Measurements from ENCODE around the gene SLC24A3. TPM values are rescaled to one million over a fixed set of nuclear protein-coding genes. Genes with fewer than 3 reads are reported as not detected.
"Not testable (repeated sequence)": the region's sequence is repeated elsewhere in the genome, so short reads cannot be mapped to it uniquely, and the experiment has no call there.

Gene SLC24A3
- total RNA-seq, 1 donor from 2014 or later = 0.08 TPM

- no peak for DNase-seq (ENCODE audit: low read depth)
- H3K27me3 ChIP-seq (ENCODE audit: control insufficient read depth, insufficient read depth, low read length) = no peaks in the 10 kb centered on the region
- TF ChIP-seq, protein P1, sequence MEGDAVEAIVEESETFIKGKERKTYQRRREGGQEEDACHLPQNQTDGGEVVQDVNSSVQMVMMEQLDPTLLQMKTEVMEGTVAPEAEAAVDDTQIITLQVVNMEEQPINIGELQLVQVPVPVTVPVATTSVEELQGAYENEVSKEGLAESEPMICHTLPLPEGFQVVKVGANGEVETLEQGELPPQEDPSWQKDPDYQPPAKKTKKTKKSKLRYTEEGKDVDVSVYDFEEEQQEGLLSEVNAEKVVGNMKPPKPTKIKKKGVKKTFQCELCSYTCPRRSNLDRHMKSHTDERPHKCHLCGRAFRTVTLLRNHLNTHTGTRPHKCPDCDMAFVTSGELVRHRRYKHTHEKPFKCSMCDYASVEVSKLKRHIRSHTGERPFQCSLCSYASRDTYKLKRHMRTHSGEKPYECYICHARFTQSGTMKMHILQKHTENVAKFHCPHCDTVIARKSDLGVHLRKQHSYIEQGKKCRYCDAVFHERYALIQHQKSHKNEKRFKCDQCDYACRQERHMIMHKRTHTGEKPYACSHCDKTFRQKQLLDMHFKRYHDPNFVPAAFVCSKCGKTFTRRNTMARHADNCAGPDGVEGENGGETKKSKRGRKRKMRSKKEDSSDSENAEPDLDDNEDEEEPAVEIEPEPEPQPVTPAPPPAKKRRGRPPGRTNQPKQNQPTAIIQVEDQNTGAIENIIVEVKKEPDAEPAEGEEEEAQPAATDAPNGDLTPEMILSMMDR (IDR thresholded peaks at IDR 0.05; ENCODE audit: insufficient read depth, low read length, poor library complexity, severe bottlenecking) = no peak
- H3K36me3 ChIP-seq (ENCODE audit: control insufficient read depth, insufficient read depth, low read length) = no peaks in the 10 kb centered on the region
- no peak overlapping the region for H3K4me3 ChIP-seq (ENCODE audit: low read depth, low read length)
Observed at GRCh38 chr20:19631410-19631809, 419.0 kb downstream of the SLC24A3 start.

DNA sequence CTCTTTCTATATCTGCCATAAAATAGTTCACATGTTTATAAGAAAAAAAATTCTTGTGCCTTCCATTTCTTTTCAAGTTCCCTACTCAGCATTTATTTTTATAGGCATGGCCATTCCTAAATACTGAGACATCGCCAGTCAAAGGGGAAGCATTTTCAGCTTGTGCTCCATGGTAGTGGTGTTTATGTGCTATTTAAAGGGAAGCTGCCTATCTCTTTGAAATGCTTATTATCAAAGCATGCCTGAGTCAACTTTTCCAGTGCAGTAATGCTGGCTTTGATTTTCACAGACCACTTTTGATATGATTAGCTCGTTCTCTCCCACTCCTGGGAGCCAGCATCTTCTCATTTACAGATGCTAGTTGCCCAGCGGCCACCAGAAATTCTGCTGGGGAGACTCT is 421.5 kb downstream of the SLC24A3 start:
- no peak for DNase-seq (ENCODE audit: low read depth)
- Histone ChIP-seq H3K36me3 (ENCODE audit: control insufficient read depth, insufficient read depth, low read length) (no peaks in the 10 kb centered on the region), H3K27me3 (ENCODE audit: control insufficient read depth, insufficient read depth, low read length) (no peaks in the 10 kb centered on the region), H3K4me3 (ENCODE audit: low read depth, low read length) (no peak overlapping the region)
- TF ChIP-seq, protein P1 (IDR thresholded peaks at IDR 0.05; ENCODE audit: insufficient read depth, low read length, poor library complexity, severe bottlenecking) = no peak

GRCh38 chr20:19639471-19640045 is 427.1 kb downstream of the SLC24A3 start:
- H3K27me3 ChIP-seq (ENCODE audit: control insufficient read depth, insufficient read depth, low read length); DNase-seq (ENCODE audit: low read depth); H3K36me3 ChIP-seq (ENCODE audit: control insufficient read depth, insufficient read depth, low read length); H3K4me3 ChIP-seq (ENCODE audit: low read depth, low read length): not testable (repeated sequence)

DNA sequence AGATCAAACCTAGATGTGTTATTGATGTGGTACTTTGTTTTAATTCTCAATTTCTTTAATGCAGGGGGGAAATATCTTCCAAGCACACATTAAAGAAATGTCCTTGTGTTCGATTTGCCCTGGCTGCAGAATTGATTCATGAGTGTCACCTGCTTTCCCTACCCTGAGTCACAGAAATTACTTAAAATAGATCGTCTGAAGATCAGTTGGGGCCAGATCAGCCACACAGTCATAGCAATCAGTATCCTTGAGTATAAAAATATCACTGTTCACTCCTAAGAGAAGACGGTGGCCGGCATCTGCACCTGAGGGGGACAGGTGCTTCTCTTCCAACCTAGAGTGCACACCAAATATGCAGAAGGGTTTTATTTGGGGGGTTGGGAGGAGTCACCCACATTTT is 430.4 kb downstream of the SLC24A3 start:
- TF ChIP-seq, protein P1 (IDR thresholded peaks at IDR 0.05; ENCODE audit: insufficient read depth, low read length, poor library complexity, severe bottlenecking) = no peak
- H3K27me3 ChIP-seq (ENCODE audit: control insufficient read depth, insufficient read depth, low read length) = no peaks in the 10 kb centered on the region
- H3K4me3 ChIP-seq (ENCODE audit: low read depth, low read length) = no peak overlapping the region
- no peaks in the 10 kb centered on the region for H3K36me3 ChIP-seq (ENCODE audit: control insufficient read depth, insufficient read depth, low read length)
- DNase-seq (ENCODE audit: low read depth) = no peak

DNA sequence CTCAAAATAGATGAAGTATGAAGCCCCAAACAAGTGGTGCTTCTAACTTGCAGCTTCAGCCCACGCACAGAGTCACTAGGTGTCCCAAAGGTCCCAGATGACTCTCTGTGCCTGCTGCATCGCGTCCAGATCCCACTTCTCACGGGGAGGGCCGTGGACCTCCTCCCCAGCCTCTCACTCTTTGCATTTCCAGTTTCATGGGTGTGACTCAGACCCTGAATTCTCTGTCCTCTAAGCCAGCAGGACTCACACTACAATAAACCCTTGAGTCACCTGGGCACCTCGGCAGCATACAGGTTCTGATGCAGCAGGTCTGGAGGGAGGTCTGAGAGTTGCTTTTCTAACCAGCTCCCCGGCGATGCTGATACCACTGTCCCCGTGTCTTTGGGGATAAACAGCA is 431.6 kb downstream of the SLC24A3 start:
- no peaks in the 10 kb centered on the region for H3K27me3 ChIP-seq (ENCODE audit: control insufficient read depth, insufficient read depth, low read length)
- no peak for DNase-seq (ENCODE audit: low read depth)
- H3K4me3 ChIP-seq (ENCODE audit: low read depth, low read length) = no peak overlapping the region
- TF ChIP-seq, protein P1 (IDR thresholded peaks at IDR 0.05; ENCODE audit: insufficient read depth, low read length, poor library complexity, severe bottlenecking) = no peak
- no peaks in the 10 kb centered on the region for H3K36me3 ChIP-seq (ENCODE audit: control insufficient read depth, insufficient read depth, low read length)

- Histone ChIP-seq H3K4me3 (ENCODE audit: low read depth, low read length) (no peak overlapping the region), H3K36me3 (ENCODE audit: control insufficient read depth, insufficient read depth, low read length) (no peaks in the 10 kb centered on the region), H3K27me3 (ENCODE audit: control insufficient read depth, insufficient read depth, low read length) (no peaks in the 10 kb centered on the region)
- DNase-seq (ENCODE audit: low read depth) = no peak
- TF ChIP-seq, protein P1 (IDR thresholded peaks at IDR 0.05; ENCODE audit: insufficient read depth, low read length, poor library complexity, severe bottlenecking) = no peak
Observed at GRCh38 chr20:19646963-19647362, 434.5 kb downstream of the SLC24A3 start.
